GM19193 (cell line): ENCODE measurements around the gene PHLDB3.
A peak's percentile ranks its signal among the peaks of the same experiment; 100 is the strongest.

Experiments used
- POLR2A ChIP-seq: IDR thresholded peaks from 4 replicates; pipeline ENCODE4 v1.6.1; 2011; ENCODE audit not compliant: insufficient read depth, insufficient read length; ENCODE audit errors: extremely low read depth

The PHLDB3 gene

GRCh38 chr19:43483281-43483680 lies 21.3 kb downstream of the PHLDB3 start:
- no peak for TF ChIP-seq POLR2A

DNA sequence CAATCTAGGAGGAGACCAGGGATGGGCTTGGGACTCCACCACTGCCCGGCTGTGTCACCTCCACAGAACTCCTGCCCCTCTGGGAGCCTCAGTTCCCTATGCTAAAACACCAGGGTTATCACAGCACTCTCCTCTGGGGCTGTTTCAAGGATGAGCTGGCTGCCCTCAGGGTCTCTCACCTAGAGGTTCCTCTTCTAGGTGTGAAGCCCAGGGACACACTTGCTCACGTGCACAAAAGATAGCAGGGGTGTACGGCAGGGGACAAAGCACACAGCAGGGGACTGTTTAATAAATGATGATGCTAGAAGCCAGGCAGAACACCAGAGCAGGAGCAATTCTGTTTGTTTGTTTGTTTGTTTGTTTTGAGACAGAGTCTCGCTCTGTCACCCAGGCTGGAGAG lies 22.4 kb downstream of the PHLDB3 start:
- TF ChIP-seq POLR2A = no peak

DNA sequence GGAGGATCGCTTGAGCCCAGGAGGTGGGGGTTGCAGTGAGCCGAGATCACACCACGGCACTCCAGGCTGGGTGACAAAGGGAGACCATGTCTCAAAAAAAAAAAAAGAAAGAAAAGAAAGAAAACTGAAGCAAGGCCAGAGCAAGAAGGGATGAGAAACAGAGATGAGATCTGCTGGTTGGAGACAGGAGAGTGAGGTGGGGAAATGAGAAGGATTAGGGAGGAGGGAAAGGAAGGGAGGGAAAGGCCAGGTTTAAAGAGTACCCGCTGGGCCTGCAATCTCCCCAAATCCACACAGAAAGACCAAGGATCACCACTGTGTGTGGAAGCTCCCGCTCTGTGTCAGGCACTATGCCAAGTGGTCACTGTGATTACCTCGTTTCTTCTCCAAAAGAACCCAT lies 22.8 kb downstream of the PHLDB3 start:
- no peak for TF ChIP-seq POLR2A

DNA sequence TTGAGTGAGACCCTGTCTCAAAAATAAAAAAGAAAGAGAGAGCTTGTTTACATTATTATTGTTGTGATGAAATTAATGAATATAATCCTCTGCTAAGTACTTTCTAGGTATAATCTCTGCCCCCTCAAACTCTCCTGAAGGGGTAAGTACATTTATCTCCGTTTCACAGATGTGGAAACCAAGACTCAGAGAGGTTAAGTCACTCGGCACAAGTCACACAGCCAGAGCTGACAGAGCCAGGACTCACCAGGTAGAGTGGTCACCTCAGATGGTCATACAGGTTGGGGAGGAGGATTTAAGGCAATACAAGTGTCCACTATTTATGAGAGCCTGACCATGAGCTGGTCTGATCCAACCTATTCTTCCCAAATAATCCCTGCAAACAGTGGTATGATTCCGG lies 24.0 kb downstream of the PHLDB3 start:
- no peak for TF ChIP-seq POLR2A

GRCh38 chr19:43479961-43480561 lies 24.5 kb downstream of the PHLDB3 start:
- TF ChIP-seq POLR2A = no peak

DNA sequence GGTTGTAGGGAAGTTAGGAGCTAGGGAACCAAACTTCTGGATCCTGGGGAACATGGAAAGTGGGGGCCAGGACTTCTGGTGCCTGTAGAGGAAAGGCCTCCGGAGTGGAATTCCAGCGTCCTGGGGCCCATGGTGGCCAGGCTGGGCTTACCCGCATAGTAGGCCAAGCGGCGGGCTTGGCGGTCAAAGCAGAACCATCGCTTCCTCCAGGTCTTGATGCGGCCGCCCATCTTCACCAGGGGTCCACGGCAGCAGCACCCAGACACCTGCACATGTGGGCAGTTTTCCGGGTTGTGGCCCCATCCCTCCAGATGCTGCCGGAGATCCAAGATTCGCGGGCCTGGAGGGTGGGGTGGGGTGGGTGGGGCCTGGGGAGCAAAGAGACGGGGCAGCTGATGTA lies 25.3 kb downstream of the PHLDB3 start:
- no peak for TF ChIP-seq POLR2A

DNA sequence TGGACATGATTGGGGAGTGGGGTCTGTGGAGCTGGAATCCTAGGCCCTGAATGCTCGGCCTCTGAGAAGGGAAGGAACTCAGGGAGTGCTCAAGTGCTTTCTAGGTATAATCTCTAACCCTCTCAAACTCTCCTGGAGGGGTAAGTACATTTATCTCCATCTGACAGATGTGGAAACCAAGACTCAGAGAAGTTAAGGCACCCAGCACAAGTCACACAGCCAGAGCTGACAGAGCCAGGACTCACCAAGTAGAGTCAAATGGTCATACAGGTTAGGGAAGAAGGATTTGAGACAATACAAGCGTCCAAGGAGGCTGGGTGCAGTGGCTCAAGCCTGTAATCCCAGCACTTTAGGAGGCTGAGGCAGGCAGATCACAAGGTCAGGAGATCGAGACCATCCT lies 26.2 kb downstream of the PHLDB3 start:
- TF ChIP-seq POLR2A = no peak

GRCh38 chr19:43476606-43477005 lies 27.9 kb downstream of the PHLDB3 start:
- no peak for TF ChIP-seq POLR2A

- TF ChIP-seq POLR2A = peak; percentile 42
Measured at GRCh38 chr19:43474986-43475705, 29.4 kb downstream of the PHLDB3 start.

- TF ChIP-seq POLR2A = no peak
Measured at GRCh38 chr19:43474487-43474886, 30.1 kb downstream of the PHLDB3 start.

DNA sequence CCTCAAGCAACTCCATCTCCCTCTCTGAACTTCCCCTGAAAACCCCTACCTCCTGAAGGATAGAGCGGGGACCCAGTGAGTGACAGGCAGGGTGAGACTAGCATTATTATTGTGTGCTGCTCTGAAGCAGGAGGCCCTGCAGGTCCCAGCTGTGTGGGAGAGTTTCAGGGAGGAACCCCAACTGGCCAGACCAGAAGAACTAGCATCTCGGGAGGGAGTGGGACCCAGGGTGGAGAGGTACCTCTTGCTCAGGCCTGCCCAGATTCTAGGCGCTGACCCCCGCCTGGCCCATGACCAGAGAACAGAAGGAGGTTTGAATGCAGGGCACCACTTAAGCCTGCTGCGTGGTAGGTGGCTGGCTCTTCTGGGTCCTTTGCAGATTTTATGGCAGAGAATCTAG lies 33.5 kb downstream of the PHLDB3 start:
- no peak for TF ChIP-seq POLR2A

DNA sequence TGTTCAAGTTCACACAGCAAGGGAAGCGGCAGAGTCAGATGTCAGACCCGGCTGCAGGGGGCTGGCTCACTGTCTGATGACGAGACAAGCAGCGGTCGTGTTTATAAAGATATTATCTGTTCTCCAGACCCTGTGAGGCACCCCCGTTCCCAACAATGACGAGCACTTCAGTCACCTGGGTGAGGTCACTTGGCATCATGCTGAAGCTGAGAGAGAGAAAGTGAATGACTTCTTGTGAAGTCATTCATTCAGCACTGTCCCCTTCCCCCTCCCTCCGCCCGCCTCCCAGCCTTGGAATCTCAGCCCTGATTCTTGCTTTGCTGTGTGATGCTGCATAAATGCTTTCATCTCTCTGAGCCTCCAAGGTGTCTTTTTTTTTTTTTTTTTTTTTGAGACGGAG lies 34.3 kb downstream of the PHLDB3 start:
- TF ChIP-seq POLR2A = no peak

DNA sequence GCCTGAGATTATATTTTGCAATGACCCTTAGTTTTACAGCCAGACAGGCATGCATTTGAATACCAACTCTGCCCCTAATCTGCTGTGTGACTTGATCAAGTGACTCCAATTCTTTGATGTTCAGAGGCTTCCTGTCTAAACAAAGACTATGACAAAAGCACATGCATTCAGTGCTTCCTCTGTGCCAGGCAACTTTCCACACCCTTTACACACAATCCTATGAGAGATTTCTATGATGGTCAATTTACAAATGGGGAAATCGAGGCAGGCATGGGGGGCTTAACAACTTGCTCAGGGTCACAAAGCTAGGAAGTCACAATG lies 35.4 kb downstream of the PHLDB3 start:
- TF ChIP-seq POLR2A = no peak

GRCh38 chr19:43468354-43469159 lies 36.0 kb downstream of the PHLDB3 start:
- no peak for TF ChIP-seq POLR2A

GRCh38 chr19:43467730-43468129 lies 36.8 kb downstream of the PHLDB3 start:
- TF ChIP-seq POLR2A = no peak

- no peak for TF ChIP-seq POLR2A
Measured at GRCh38 chr19:43467276-43467675, 37.3 kb downstream of the PHLDB3 start.

DNA sequence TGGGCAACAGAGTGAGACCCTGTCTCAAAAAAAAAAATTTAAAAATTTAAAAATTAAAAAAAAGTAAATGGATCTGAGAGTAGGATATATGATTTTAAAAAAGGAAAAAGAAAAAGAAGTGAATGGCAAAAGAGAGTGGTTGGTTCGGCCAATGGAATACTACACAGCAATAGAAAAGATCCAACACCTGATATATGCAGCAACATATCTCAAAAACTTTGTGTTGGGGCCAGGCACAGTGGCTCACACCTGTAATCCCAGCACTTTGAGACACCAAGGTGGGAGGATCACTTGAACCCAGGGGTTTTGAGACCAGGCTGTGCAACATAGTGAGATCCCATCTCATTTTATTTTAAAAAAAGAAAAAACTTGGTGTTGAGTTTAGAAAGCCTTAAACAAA lies 37.8 kb downstream of the PHLDB3 start:
- no peak for TF ChIP-seq POLR2A
